ENCODE data around the gene NBAS. TPM values are rescaled to one million over a fixed set of nuclear protein-coding genes. Genes with fewer than 3 reads are reported as not detected.

The NBAS gene
- total RNA-seq, 1 experiment from 2014 or later = 36.3 TPM

DNA sequence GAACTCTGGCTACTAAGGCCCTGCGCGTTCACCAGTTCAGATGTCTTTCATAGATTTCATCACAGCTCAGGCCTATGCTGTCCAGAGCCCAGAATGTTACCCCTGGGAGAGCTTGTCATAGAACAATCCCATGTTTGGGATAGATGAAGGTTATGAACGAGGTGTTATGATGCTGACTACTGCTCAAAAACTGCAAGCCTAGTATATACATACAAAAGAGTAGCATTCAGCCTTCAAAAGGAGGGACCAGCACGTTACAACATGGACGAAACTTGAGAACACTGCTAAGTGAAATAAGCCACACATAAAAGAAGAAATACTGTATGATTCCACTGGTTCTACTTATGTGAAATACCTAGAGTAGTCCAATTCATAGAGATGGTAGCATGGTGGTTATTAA is 401.9 kb downstream of the NBAS start:
- intact Hi-C loops (cut with micrococcal nuclease; ENCODE audit: unreplicated experiment) = no loop called here

DNA sequence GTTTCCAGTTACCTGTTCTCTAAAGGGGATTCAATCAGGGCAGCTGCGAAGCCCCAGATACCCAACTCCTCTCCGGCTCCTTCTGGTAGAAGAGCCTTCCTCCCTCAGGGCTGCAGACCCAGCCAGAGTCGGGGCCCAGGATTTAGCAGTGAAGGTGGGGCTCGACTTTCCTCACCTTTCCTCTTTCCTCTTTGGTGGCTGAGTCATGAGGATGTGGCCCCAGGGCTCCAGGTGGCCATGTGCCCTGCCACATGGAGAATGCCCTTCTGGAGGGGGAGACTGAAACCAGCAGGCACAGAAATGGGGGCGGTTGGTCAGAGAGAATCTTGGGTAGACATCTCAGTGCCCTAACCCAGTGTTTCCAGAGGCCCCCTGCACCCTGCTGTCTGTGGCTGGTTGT is 402.6 kb downstream of the NBAS start:
- Histone ChIP-seq H3K4me1 (ENCODE audit: control insufficient read depth, insufficient read depth, low read length) (no peaks in the 10 kb centered on the region), H3K27me3 (ENCODE audit: control insufficient read depth, insufficient read depth, low read length) (no peaks in the 10 kb centered on the region), H3K9me3 (ENCODE audit: control insufficient read depth, insufficient read depth, low read depth, low read length) (no peaks in the 10 kb centered on the region), H3K4me3 (ENCODE audit: low read depth in 2 of 2, low read length in 2 of 2) (no peak overlapping the region), H3K36me3 (ENCODE audit: control insufficient read depth, insufficient read depth, low read length) (no peaks in the 10 kb centered on the region), H3K27ac (ENCODE audit: low read length) (no peak overlapping the region)
- no TSS peak for BruUV-seq (replicated peaks)
- ATAC-seq (no peak), DNase-seq (ENCODE audit: low read depth, low spot score) (no peak)
- CTCF ChIA-PET = no interaction called here
- TF ChIP-seq, protein P1, sequence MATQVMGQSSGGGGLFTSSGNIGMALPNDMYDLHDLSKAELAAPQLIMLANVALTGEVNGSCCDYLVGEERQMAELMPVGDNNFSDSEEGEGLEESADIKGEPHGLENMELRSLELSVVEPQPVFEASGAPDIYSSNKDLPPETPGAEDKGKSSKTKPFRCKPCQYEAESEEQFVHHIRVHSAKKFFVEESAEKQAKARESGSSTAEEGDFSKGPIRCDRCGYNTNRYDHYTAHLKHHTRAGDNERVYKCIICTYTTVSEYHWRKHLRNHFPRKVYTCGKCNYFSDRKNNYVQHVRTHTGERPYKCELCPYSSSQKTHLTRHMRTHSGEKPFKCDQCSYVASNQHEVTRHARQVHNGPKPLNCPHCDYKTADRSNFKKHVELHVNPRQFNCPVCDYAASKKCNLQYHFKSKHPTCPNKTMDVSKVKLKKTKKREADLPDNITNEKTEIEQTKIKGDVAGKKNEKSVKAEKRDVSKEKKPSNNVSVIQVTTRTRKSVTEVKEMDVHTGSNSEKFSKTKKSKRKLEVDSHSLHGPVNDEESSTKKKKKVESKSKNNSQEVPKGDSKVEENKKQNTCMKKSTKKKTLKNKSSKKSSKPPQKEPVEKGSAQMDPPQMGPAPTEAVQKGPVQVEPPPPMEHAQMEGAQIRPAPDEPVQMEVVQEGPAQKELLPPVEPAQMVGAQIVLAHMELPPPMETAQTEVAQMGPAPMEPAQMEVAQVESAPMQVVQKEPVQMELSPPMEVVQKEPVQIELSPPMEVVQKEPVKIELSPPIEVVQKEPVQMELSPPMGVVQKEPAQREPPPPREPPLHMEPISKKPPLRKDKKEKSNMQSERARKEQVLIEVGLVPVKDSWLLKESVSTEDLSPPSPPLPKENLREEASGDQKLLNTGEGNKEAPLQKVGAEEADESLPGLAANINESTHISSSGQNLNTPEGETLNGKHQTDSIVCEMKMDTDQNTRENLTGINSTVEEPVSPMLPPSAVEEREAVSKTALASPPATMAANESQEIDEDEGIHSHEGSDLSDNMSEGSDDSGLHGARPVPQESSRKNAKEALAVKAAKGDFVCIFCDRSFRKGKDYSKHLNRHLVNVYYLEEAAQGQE (IDR thresholded peaks at IDR 0.05; ENCODE audit: insufficient read depth in 1 of 2, low read depth in 2 of 2, low read length in 1 of 2) = no peak
- no peak for TF ChIP-seq POLR2AphosphoS5 (IDR thresholded peaks at IDR 0.05; ENCODE audit: low read depth, low read length)
- TF ChIP-seq TCF7L2 (IDR thresholded peaks at IDR 0.05; ENCODE audit: low read depth, low read length) = no peak
- TF ChIP-seq CTCF (IDR thresholded peaks at IDR 0.05) = no peak
- TF ChIP-seq SIN3A (IDR thresholded peaks at IDR 0.05; ENCODE audit: borderline replicate concordance, insufficient read depth, low read depth, low read length) = no peak
- POLR2A ChIA-PET = no interaction called here
- in situ Hi-C loops (cut with HindIII; ENCODE audit: low pct_unique_long_range_greater_than_20kb, low sequenced_read_pairs) = no loop called here
- intact Hi-C loops (cut with micrococcal nuclease; ENCODE audit: unreplicated experiment) = no loop called here

More for the DNA sequence above, 401.9 kb downstream of the NBAS start:
- CTCF ChIA-PET = no interaction called here
- no peak for DNase-seq (ENCODE audit: low read depth, low spot score)
- Histone ChIP-seq H3K9me3 (ENCODE audit: control insufficient read depth, insufficient read depth, low read depth, low read length) (no peaks in the 10 kb centered on the region), H3K36me3 (ENCODE audit: control insufficient read depth, insufficient read depth, low read length) (no peaks in the 10 kb centered on the region), H3K4me1 (ENCODE audit: control insufficient read depth, insufficient read depth, low read length) (no peaks in the 10 kb centered on the region), H3K27ac (ENCODE audit: low read length) (no peak overlapping the region), H3K4me3 (ENCODE audit: low read depth in 2 of 2, low read length in 2 of 2) (no peak overlapping the region), H3K27me3 (ENCODE audit: control insufficient read depth, insufficient read depth, low read length) (no peaks in the 10 kb centered on the region)
- TF ChIP-seq POLR2AphosphoS5 (IDR thresholded peaks at IDR 0.05; ENCODE audit: low read depth, low read length) (no peak), SIN3A (IDR thresholded peaks at IDR 0.05; ENCODE audit: borderline replicate concordance, insufficient read depth, low read depth, low read length) (no peak), TCF7L2 (IDR thresholded peaks at IDR 0.05; ENCODE audit: low read depth, low read length) (no peak), CTCF (IDR thresholded peaks at IDR 0.05) (no peak)
- TF ChIP-seq, protein P1 (IDR thresholded peaks at IDR 0.05; ENCODE audit: insufficient read depth in 1 of 2, low read depth in 2 of 2, low read length in 1 of 2) = no peak
- ATAC-seq = no peak
- POLR2A ChIA-PET = no interaction called here
- in situ Hi-C loops (cut with HindIII; ENCODE audit: low pct_unique_long_range_greater_than_20kb, low sequenced_read_pairs) = no loop called here
- BruUV-seq (replicated peaks) = no TSS peak

Measured in Panc1 (cell line).